NCI-H2196 treated with DMSO at 0.1 percent for 48 hours (cell line): Measurements from ENCODE around the gene MAN1C1.
"Not testable (repeated sequence)": the region's sequence is repeated elsewhere in the genome, so short reads cannot be mapped to it uniquely, and the experiment has no call there.

Source experiments
- DNase-seq: peaks from one replicate; lab custom pipeline; 2025; ENCODE audit not compliant: unreplicated experiment; lab: John Stamatoyannopoulos, UW

MAN1C1 gene

DNA sequence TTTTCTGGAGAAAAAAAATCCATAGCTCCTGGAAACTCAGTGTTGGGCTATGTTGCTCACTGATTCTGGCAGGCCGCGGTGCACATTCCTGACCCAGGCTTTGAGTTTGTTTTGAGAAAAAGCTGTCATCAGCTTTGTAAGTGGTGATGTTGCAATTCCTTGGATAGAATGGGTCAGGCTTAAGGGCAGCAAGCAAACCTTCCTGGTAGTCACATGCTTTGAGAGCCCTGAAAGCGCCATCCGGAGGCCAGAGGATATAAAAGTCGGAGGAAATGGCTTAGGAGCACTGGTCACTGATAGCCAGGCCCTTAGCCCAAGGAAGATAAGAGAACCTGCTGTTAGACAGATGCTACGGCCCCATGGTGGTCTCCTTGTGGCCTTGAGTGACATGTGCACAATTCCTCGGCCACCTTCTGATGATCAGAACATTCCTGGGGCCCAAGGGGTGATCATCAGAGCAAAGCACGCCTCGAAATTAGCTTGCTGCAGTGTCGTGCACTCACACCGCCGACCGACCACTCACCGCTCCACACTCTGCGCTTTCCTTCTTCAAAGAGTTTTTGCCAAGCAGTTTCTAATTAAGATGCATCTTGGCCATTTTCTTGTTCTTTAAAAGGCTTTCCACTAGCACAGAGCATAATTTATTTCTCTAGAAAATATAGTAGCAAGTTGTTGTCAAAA lies 78.6 kb downstream of the MAN1C1 start:
- DNase-seq: no peak

GRCh38 chr1:25695771-25696311 lies 79.2 kb downstream of the MAN1C1 start:
- no peak for DNase-seq

GRCh38 chr1:25696643-25697042 lies 80.1 kb downstream of the MAN1C1 start:
- DNase-seq: not testable (repeated sequence)

GRCh38 chr1:25697435-25698217 lies 81.0 kb downstream of the MAN1C1 start:
- DNase-seq: no peak

DNA sequence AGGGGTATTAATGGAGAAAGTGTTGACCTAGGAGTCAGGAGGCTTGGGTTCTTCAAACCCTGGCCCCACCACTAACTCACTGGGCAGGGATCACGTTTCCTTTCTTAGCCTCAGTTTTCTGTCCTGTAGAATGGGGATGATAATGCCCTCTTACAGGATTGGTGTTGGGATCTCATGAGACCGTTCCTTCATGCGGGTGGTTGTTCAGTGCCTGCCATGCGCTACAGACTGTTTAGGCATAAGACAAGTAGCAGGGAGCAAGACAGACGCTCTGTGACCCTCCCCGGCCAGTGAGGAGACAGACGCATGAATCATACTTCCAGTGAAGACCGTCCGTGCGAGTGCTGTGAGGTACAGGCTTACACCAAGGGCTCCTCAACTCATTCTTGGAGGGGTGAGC lies 81.7 kb downstream of the MAN1C1 start:
- no peak for DNase-seq

GRCh38 chr1:25699059-25699458 lies 82.5 kb downstream of the MAN1C1 start:
- DNase-seq: not testable (repeated sequence)

- no peak for DNase-seq
Observed at GRCh38 chr1:25699500-25700143, 83.0 kb downstream of the MAN1C1 start.

DNA sequence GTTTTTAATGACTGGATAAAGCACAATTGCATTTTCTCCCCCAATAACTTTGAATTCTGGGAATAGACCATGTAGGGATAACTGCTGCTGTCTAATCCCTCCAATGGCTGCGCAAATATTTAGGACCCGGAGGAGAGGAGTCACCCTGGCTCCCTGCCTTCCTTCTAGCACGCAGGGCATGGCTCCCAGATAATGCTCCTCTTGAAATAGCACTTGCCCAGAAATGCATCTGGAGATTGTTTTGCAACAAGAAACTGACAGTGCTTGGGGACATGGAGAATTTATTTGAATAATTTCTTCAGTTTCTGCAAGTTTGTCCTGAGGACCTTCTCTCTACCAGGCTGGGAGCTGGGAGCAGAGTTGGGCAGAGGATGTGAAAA lies 83.5 kb downstream of the MAN1C1 start:
- DNase-seq: no peak

DNA sequence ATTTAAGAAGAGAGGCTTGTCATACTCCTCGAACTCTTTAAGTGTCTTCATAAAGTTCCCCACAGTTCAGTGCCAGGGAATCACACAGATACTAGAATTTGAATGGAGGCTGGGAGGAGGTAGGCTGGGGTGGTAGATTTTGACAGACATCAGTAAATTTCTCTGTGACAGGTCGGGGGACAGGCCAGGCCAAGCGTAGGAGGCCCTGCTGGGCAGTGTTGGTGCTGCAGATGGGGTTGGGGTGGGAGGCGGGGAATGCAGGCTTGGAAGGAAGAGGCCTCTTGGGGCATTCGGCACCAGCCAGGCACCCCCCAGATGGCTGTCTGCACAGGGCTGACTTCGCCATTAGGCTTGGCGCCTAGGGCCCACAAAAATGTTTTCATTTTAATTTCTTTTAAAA lies 84.0 kb downstream of the MAN1C1 start:
- DNase-seq: no peak

GRCh38 chr1:25701030-25701785 lies 84.6 kb downstream of the MAN1C1 start:
- no peak for DNase-seq

GRCh38 chr1:25702101-25702775 lies 85.6 kb downstream of the MAN1C1 start:
- no peak for DNase-seq

- DNase-seq: no peak
Observed at GRCh38 chr1:25703041-25703440, 86.5 kb downstream of the MAN1C1 start.

GRCh38 chr1:25703671-25704266 lies 87.2 kb downstream of the MAN1C1 start:
- DNase-seq: no peak

DNA sequence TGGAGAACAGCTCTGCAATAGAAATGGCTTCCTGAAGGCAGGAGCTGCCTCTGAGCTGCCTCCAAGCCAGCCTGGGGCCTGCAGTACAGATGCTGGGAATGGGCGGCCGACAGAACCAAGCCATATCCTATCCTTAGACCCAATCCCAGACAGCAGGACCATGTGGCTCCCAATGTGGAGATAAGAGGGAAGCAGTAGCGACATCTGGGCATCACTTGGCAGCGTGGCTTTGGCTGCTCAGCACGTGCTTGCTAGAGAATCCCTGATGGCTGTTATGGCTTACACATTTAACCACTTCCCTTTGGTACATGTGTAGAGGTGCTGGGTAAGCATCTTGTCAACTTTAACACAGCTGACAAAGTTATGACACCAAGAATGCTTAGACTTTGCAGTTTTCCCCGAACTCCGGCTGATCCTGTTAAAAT lies 87.7 kb downstream of the MAN1C1 start:
- no peak for DNase-seq

GRCh38 chr1:25705699-25706098 lies 89.1 kb downstream of the MAN1C1 start:
- DNase-seq: no peak

DNA sequence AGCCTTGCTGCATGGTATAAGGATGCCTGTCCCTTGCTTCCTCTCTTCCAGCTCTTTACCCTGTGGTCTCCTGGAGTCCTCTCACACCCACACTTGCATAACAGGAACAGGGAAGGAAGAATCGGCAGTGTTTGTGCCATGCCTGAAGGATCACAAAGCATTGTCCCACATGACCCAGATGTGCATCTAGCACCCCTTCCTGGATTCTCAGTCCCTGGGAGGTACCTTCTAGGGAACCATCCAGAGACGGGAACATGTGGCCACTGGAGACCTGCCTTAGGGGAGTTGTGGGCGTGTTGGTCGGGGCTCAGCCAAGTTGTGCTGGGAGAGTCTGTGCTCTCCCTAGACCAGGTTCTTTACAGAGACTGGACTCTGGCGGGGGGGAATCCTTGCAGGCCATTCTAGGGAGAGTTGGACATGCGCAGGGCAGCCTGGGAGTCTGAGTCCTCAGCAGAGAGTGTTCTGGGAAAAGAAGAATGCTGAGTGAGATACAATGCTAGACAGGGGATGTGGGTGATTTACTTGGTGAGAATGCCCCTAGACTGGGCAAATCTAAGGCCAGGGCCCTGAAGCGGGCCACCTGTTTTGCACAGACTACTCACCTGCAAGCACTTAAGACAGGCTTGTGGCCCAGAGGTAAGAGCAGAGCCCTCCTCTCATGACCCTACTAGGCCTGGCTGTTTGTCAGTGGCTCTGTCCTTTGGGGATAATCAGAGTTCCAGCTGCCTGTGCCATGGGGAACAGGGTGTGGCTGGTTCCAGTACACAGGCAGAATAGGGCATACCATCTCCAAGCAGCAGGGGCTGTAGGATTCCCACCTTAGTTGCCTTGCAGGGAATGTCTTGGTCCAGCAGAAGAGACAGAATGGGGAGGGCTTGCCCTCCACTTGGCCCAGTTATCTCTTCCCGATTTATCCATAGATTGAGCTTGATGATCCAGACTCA lies 89.8 kb downstream of the MAN1C1 start:
- no peak for DNase-seq

- no peak for DNase-seq
Observed at GRCh38 chr1:25707280-25708016, 90.9 kb downstream of the MAN1C1 start.

GRCh38 chr1:25710583-25711347 lies 94.2 kb downstream of the MAN1C1 start:
- no peak for DNase-seq
